ENCODE measurements around the gene PCMTD2.
A peak's percentile ranks its signal among the peaks of the same experiment; 100 is the strongest.

Gene PCMTD2

GRCh38 chr20:64255361-64256281 lies at the start of gene PCMTD2:
TSS of gene PCMTD2 (plus strand) at chr20:64255748. CDS start at chr20:64259966, 4,218 bp downstream.
- Histone ChIP-seq H3K36me3 (ENCODE audit: insufficient read depth, low read length) (no peaks in the 10 kb centered on the region), H3K27me3 (ENCODE audit: control insufficient read depth in 1 of 2, insufficient read depth in 2 of 2, low read length in 2 of 2) (no peaks in the 10 kb centered on the region), H3K9ac (ENCODE audit: low read length) (peak within 1 kb of the TSS; percentile 49), H3K9me3 (ENCODE audit: low read length) (no peaks in the 10 kb centered on the region), H3K27ac (ENCODE audit: low read depth, low read length) (peak within 1 kb of the TSS; percentile 79), H3K4me3 (ENCODE audit: low read depth in 1 of 2, low read length in 2 of 2) (peak within 1 kb of the TSS; percentile 76 to 80), H3K4me1 (ENCODE audit: insufficient read depth, low read length) (peaks cover 18% of the 10 kb centered on the region)

- no peaks in the 10 kb centered on the region for H3K36me3 ChIP-seq (ENCODE audit: insufficient read depth, low read length)
- H3K4me3 ChIP-seq (ENCODE audit: low read depth in 1 of 2, low read length in 2 of 2): no peak overlapping the region
- H3K9me3 ChIP-seq (ENCODE audit: low read length): no peaks in the 10 kb centered on the region
- H3K27me3 ChIP-seq (ENCODE audit: control insufficient read depth in 1 of 2, insufficient read depth in 2 of 2, low read length in 2 of 2): no peaks in the 10 kb centered on the region
- no peaks in the 10 kb centered on the region for H3K4me1 ChIP-seq (ENCODE audit: insufficient read depth, low read length)
- no peak overlapping the region for H3K27ac ChIP-seq (ENCODE audit: low read depth, low read length)
- H3K9ac ChIP-seq (ENCODE audit: low read length): no peak overlapping the region
Measured at GRCh38 chr20:64206614-64207013, 48.9 kb upstream of the PCMTD2 start.

- Histone ChIP-seq H3K4me3 (ENCODE audit: low read depth in 1 of 2, low read length in 2 of 2) (no peak overlapping the region), H3K36me3 (ENCODE audit: insufficient read depth, low read length) (no peaks in the 10 kb centered on the region), H3K4me1 (ENCODE audit: insufficient read depth, low read length) (peaks cover 7% of the 10 kb centered on the region), H3K9me3 (ENCODE audit: low read length) (no peaks in the 10 kb centered on the region), H3K9ac (ENCODE audit: low read length) (no peak overlapping the region), H3K27me3 (ENCODE audit: control insufficient read depth in 1 of 2, insufficient read depth in 2 of 2, low read length in 2 of 2) (no peaks in the 10 kb centered on the region), H3K27ac (ENCODE audit: low read depth, low read length) (no peak overlapping the region)
Measured at GRCh38 chr20:64207641-64208590, 47.6 kb upstream of the PCMTD2 start.

- Histone ChIP-seq H3K9ac (ENCODE audit: low read length) (no peak overlapping the region), H3K36me3 (ENCODE audit: insufficient read depth, low read length) (no peaks in the 10 kb centered on the region), H3K4me1 (ENCODE audit: insufficient read depth, low read length) (peaks cover 19% of the 10 kb centered on the region), H3K4me3 (ENCODE audit: low read depth in 1 of 2, low read length in 2 of 2) (no peak overlapping the region), H3K27ac (ENCODE audit: low read depth, low read length) (no peak overlapping the region), H3K27me3 (ENCODE audit: control insufficient read depth in 1 of 2, insufficient read depth in 2 of 2, low read length in 2 of 2) (no peaks in the 10 kb centered on the region), H3K9me3 (ENCODE audit: low read length) (no peaks in the 10 kb centered on the region)
Measured at GRCh38 chr20:64209148-64209547, 46.4 kb upstream of the PCMTD2 start.

- Histone ChIP-seq H3K36me3 (ENCODE audit: insufficient read depth, low read length) (no peaks in the 10 kb centered on the region), H3K4me1 (ENCODE audit: insufficient read depth, low read length) (peaks cover 22% of the 10 kb centered on the region), H3K4me3 (ENCODE audit: low read depth in 1 of 2, low read length in 2 of 2) (no peak overlapping the region), H3K27me3 (ENCODE audit: control insufficient read depth in 1 of 2, insufficient read depth in 2 of 2, low read length in 2 of 2) (no peaks in the 10 kb centered on the region), H3K9me3 (ENCODE audit: low read length) (no peaks in the 10 kb centered on the region), H3K27ac (ENCODE audit: low read depth, low read length) (no peak overlapping the region), H3K9ac (ENCODE audit: low read length) (no peak overlapping the region)
Measured at GRCh38 chr20:64210656-64211369, 44.7 kb upstream of the PCMTD2 start.

GRCh38 chr20:64211874-64212658 lies 43.5 kb upstream of the PCMTD2 start:
- Histone ChIP-seq H3K27ac (ENCODE audit: low read depth, low read length) (peak overlapping the region; percentile 75), H3K36me3 (ENCODE audit: insufficient read depth, low read length) (no peaks in the 10 kb centered on the region), H3K9me3 (ENCODE audit: low read length) (no peaks in the 10 kb centered on the region), H3K4me3 (ENCODE audit: low read depth in 1 of 2, low read length in 2 of 2) (no peak overlapping the region), H3K9ac (ENCODE audit: low read length) (no peak overlapping the region), H3K27me3 (ENCODE audit: control insufficient read depth in 1 of 2, insufficient read depth in 2 of 2, low read length in 2 of 2) (no peaks in the 10 kb centered on the region), H3K4me1 (ENCODE audit: insufficient read depth, low read length) (peaks cover 29% of the 10 kb centered on the region)

GRCh38 chr20:64212755-64213154 lies 42.8 kb upstream of the PCMTD2 start:
- H3K4me3 ChIP-seq (ENCODE audit: low read depth in 1 of 2, low read length in 2 of 2): no peak overlapping the region
- peaks cover 29% of the 10 kb centered on the region for H3K4me1 ChIP-seq (ENCODE audit: insufficient read depth, low read length)
- peak overlapping the region; percentile 75 for H3K27ac ChIP-seq (ENCODE audit: low read depth, low read length)
- H3K9ac ChIP-seq (ENCODE audit: low read length): no peak overlapping the region
- H3K9me3 ChIP-seq (ENCODE audit: low read length): no peaks in the 10 kb centered on the region
- no peaks in the 10 kb centered on the region for H3K27me3 ChIP-seq (ENCODE audit: control insufficient read depth in 1 of 2, insufficient read depth in 2 of 2, low read length in 2 of 2)
- no peaks in the 10 kb centered on the region for H3K36me3 ChIP-seq (ENCODE audit: insufficient read depth, low read length)

- Histone ChIP-seq H3K27ac (ENCODE audit: low read depth, low read length) (no peak overlapping the region), H3K27me3 (ENCODE audit: control insufficient read depth in 1 of 2, insufficient read depth in 2 of 2, low read length in 2 of 2) (no peaks in the 10 kb centered on the region), H3K9ac (ENCODE audit: low read length) (no peak overlapping the region), H3K4me3 (ENCODE audit: low read depth in 1 of 2, low read length in 2 of 2) (no peak overlapping the region), H3K9me3 (ENCODE audit: low read length) (no peaks in the 10 kb centered on the region), H3K36me3 (ENCODE audit: insufficient read depth, low read length) (no peaks in the 10 kb centered on the region), H3K4me1 (ENCODE audit: insufficient read depth, low read length) (peaks cover 29% of the 10 kb centered on the region)
Measured at GRCh38 chr20:64214113-64214512, 41.4 kb upstream of the PCMTD2 start.

- no peak overlapping the region for H3K27ac ChIP-seq (ENCODE audit: low read depth, low read length)
- no peaks in the 10 kb centered on the region for H3K36me3 ChIP-seq (ENCODE audit: insufficient read depth, low read length)
- no peak overlapping the region for H3K4me3 ChIP-seq (ENCODE audit: low read depth in 1 of 2, low read length in 2 of 2)
- H3K9ac ChIP-seq (ENCODE audit: low read length): no peak overlapping the region
- peaks cover 29% of the 10 kb centered on the region for H3K4me1 ChIP-seq (ENCODE audit: insufficient read depth, low read length)
- no peaks in the 10 kb centered on the region for H3K27me3 ChIP-seq (ENCODE audit: control insufficient read depth in 1 of 2, insufficient read depth in 2 of 2, low read length in 2 of 2)
- H3K9me3 ChIP-seq (ENCODE audit: low read length): no peaks in the 10 kb centered on the region
Measured at GRCh38 chr20:64214952-64215351, 40.6 kb upstream of the PCMTD2 start.

- no peak overlapping the region for H3K4me3 ChIP-seq (ENCODE audit: low read depth in 1 of 2, low read length in 2 of 2)
- no peaks in the 10 kb centered on the region for H3K9me3 ChIP-seq (ENCODE audit: low read length)
- H3K9ac ChIP-seq (ENCODE audit: low read length): no peak overlapping the region
- H3K27ac ChIP-seq (ENCODE audit: low read depth, low read length): no peak overlapping the region
- peaks cover 29% of the 10 kb centered on the region for H3K4me1 ChIP-seq (ENCODE audit: insufficient read depth, low read length)
- H3K27me3 ChIP-seq (ENCODE audit: control insufficient read depth in 1 of 2, insufficient read depth in 2 of 2, low read length in 2 of 2): no peaks in the 10 kb centered on the region
- no peaks in the 10 kb centered on the region for H3K36me3 ChIP-seq (ENCODE audit: insufficient read depth, low read length)
Measured at GRCh38 chr20:64216036-64216435, 39.5 kb upstream of the PCMTD2 start.

Data from muscle layer of colon (tissue), 2 donors.